Progenitor cell of endocrine pancreas (in vitro differentiated cells): Measurements from ENCODE around the gene PDCD4. TPM values are rescaled to one million over a fixed set of nuclear protein-coding genes. Genes with fewer than 3 reads are reported as not detected.

ENCODE experiments used
- DNase-seq: peaks from one replicate; pipeline ENCODE4 v3.0.0; 2021; ENCODE audit warnings: low spot score; ENCODE audit not compliant: unreplicated experiment
- H3K27ac Mint-ChIP-seq: 2 replicates; pipeline ENCODE4 v1.8.0; 2021; ENCODE audit warnings: mild to moderate bottlenecking, moderate library complexity, mixed read lengths
- H3K27me3 Mint-ChIP-seq: 2 replicates; pipeline ENCODE4 v1.8.0; 2021; ENCODE audit warnings: mixed read lengths
- H3K36me3 Mint-ChIP-seq: 2 replicates; pipeline ENCODE4 v1.8.0; 2022; ENCODE audit warnings: mixed read lengths; ENCODE audit not compliant: insufficient read depth
- H3K4me1 Mint-ChIP-seq: 2 replicates; pipeline ENCODE4 v1.8.0; 2021; ENCODE audit warnings: low read depth, mixed read lengths
- H3K4me3 Mint-ChIP-seq: 2 replicates; pipeline ENCODE4 v1.8.0; 2021; ENCODE audit warnings: low read depth, mild to moderate bottlenecking, moderate library complexity, mixed read lengths
- H3K9me3 Mint-ChIP-seq: 2 replicates; pipeline ENCODE4 v1.8.0; 2021; ENCODE audit warnings: low read depth, mixed read lengths
- total RNA-seq: library from RNA; stranded (reverse); gene quantifications from 2 replicates; pipeline ENCODE4 v1.2.1, GENCODE V29; 2021
- TF ChIP-seq, protein P1 (sequence below): fragments of 200-600 bp; sonication (generic); IDR thresholded peaks from one replicate; pipeline ENCODE4 v1.5.0; 2021; ENCODE audit warnings: antibody characterized with exemption, mild to moderate bottlenecking; ENCODE audit not compliant: unreplicated experiment

PDCD4 gene
- total RNA-seq, 1 donor from 2014 or later = 172 TPM

DNA sequence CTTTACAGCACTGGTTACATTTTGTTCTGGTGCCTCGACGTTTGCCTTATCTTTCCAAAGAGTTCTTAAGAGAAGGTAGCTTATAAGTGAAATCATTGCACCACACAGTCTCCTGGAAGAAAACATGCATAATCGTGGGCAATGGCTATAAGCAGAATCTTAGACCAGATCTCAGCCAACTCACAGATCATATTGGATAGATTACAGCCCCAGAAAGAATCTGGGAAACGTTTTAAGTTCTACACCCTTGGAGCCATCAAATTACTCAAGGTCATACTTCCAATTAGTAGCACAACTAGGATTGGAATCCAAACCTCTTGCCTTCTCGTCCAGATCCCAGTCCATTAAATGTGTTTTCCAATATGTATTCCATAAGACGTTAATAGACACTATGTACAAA lies 8.8 kb upstream of the PDCD4 start:
- H3K4me1 Mint-ChIP-seq = peaks cover 41% of the 10 kb centered on the region
- no peaks in the 10 kb centered on the region for H3K9me3 Mint-ChIP-seq
- H3K27ac Mint-ChIP-seq = no peak overlapping the region
- H3K36me3 Mint-ChIP-seq = no peaks in the 10 kb centered on the region
- no peaks in the 10 kb centered on the region for H3K27me3 Mint-ChIP-seq
- DNase-seq = no peak
- TF ChIP-seq, protein P1, sequence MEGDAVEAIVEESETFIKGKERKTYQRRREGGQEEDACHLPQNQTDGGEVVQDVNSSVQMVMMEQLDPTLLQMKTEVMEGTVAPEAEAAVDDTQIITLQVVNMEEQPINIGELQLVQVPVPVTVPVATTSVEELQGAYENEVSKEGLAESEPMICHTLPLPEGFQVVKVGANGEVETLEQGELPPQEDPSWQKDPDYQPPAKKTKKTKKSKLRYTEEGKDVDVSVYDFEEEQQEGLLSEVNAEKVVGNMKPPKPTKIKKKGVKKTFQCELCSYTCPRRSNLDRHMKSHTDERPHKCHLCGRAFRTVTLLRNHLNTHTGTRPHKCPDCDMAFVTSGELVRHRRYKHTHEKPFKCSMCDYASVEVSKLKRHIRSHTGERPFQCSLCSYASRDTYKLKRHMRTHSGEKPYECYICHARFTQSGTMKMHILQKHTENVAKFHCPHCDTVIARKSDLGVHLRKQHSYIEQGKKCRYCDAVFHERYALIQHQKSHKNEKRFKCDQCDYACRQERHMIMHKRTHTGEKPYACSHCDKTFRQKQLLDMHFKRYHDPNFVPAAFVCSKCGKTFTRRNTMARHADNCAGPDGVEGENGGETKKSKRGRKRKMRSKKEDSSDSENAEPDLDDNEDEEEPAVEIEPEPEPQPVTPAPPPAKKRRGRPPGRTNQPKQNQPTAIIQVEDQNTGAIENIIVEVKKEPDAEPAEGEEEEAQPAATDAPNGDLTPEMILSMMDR = no peak
- no peak overlapping the region for H3K4me3 Mint-ChIP-seq

DNA sequence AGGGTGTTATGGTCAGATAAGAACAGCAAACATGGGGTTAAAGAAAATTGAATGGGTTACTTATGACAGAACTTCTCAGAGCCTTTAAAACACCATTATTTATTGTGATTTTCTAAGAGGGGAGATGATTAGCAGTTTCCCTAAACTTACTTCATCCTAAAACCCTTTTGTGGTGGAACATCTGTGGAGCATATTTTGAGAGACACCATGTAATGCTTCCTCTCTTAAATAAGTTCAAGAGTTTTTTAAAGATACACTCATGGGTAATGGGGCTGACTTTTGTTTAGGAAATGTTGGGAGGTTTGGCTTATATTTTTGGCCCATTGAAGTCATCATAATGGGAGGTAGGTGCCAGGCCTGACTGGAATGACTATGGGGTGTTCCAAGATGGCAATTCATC lies 8.4 kb upstream of the PDCD4 start:
- Mint-ChIP-seq H3K27ac (no peak overlapping the region), H3K36me3 (no peaks in the 10 kb centered on the region), H3K4me1 (peaks cover 37% of the 10 kb centered on the region), H3K4me3 (no peak overlapping the region), H3K27me3 (no peaks in the 10 kb centered on the region), H3K9me3 (no peaks in the 10 kb centered on the region)
- DNase-seq = no peak
- TF ChIP-seq, protein P1 = no peak

DNA sequence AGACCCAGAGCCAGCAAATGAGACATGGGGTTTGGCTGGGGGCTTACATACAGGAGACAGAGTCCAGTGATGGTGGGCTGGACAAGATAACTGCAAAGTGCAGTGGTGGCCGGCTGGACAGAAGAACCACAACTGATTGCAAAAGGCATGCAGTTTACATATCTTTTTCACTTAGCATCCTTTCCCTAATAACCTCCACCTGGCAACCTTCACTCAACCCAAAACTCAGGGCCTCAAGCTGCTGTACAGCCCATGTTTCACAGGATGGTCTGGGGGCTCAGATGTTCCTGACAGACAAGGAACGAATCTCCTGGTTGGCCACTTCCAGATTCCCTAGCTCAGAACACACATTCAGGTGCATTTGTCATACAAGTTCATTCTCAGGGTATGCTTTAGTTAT lies 7.8 kb upstream of the PDCD4 start:
- Mint-ChIP-seq H3K9me3 (no peaks in the 10 kb centered on the region), H3K36me3 (no peaks in the 10 kb centered on the region), H3K4me3 (no peak overlapping the region), H3K4me1 (peaks cover 35% of the 10 kb centered on the region), H3K27ac (no peak overlapping the region), H3K27me3 (no peaks in the 10 kb centered on the region)
- TF ChIP-seq, protein P1 = no peak
- DNase-seq = no peak

DNA sequence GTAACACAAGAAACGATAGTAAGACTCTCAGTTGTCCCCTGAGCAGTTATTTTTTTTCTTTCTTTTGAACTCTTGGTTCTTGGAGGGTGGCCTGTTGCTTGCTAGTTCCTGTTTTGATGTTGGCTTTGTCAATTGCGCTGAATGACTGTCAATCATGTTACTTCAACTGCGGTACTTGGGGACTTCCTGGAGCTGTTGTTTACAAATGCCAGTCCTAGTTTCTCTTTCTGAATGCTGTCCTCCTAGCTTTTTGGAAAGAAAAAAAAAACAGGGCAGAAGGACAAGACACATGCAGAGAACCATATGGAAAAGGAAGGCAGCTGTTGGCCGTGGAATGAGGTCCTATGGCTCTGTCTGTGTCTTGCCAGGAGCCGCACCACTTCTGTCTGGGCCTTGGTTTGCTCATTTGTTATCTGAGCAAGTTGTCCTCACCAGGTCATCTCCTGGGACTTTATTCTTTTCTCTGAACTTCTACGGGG lies 7.0 kb upstream of the PDCD4 start:
- no peak for DNase-seq
- Mint-ChIP-seq H3K4me1 (peaks cover 36% of the 10 kb centered on the region), H3K27ac (no peak overlapping the region), H3K9me3 (no peaks in the 10 kb centered on the region), H3K27me3 (no peaks in the 10 kb centered on the region), H3K36me3 (peaks cover 2% of the 10 kb centered on the region), H3K4me3 (no peak overlapping the region)
- TF ChIP-seq, protein P1 = no peak

DNA sequence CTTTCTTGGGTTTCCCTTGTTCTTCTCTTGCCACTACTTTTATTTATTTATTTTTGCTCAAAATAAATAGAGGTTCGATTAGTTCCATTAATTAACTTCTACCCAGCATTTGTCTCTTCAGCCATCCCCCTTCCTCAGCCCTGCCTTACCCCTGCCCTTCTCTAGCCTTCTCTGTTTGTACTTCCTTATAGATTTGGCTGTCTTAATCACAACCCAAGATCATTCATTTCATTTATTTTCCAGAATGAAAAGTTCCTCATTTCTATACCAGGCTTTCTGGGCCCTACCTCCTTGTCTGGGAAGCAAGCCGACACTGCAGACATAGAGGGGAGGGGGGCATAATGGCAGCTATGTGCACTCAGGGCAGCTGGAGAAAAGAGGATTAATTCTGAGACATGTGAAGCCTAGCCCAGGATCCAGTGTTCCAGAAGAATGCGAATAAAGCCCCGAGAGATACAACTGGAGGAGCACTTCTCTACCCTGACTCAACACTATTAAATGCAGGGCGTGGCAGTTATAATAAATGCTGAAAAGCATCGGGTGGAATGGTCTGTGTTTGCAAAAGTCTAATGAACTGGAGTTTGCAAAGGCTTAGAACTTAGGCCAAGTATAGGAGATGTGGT lies 6.4 kb upstream of the PDCD4 start:
- Mint-ChIP-seq H3K9me3 (no peaks in the 10 kb centered on the region), H3K27ac (no peak overlapping the region)

More for the DNA sequence above, 6.4 kb upstream of the PDCD4 start:
- DNase-seq = no peak
- Mint-ChIP-seq H3K36me3 (peaks cover 2% of the 10 kb centered on the region), H3K4me1 (peaks cover 32% of the 10 kb centered on the region), H3K4me3 (no peak overlapping the region), H3K27me3 (no peaks in the 10 kb centered on the region)
- TF ChIP-seq, protein P1 = no peak
